HepG2 (cell line): ENCODE results near the gene ZDHHC8. TPM values are rescaled to one million over a fixed set of nuclear protein-coding genes. Genes with fewer than 3 reads are reported as not detected.

Experiments used
- ATAC-seq: fragments of 200-7000 bp; cut with Tn5 transposase; 3 replicates; pipeline ENCODE4 v1.9.1; 2020; ENCODE audit warnings: mild to moderate bottlenecking, moderate library complexity
- BruUV-seq: library from RNA; stranded (reverse); fragments of 400-500 nt; replicated peaks from 2 replicates; lab custom pipeline; 2021; lab: Mats Ljungman, UMichigan
- CTCF ChIA-PET: fragments of 300-600 bp; formaldehyde crosslinking; extraction: SDS; loops from one replicate; lab custom pipeline; 2021; ENCODE audit warnings: low total read pairs, inconsistent platforms, low intra/inter-chr PET ratio; lab: Yijun Ruan, JAX
- POLR2A ChIA-PET: fragments of 350-600 bp; sonication (Branson Sonifier 250); formaldehyde crosslinking; loops from one replicate; lab custom pipeline; 2020; ENCODE audit warnings: antibody characterized with exemption, inconsistent platforms; lab: Yijun Ruan, JAX
- DNase-seq: peaks from one replicate; pipeline ENCODE4 v3.0.0-alpha.2; 2015; ENCODE audit warnings: low spot score
- FAIRE-seq: peaks from 3 replicates; lab custom pipeline; 2011; peaks lifted over from hg19 to GRCh38; lab: Jason Lieb, UNC
- H2AFZ ChIP-seq: one replicate; pipeline ENCODE4 v1.6.1; 2011; ENCODE audit warnings: low read length, inconsistent platforms
- H3K27ac ChIP-seq: fragments of 300-600 bp; 3 replicates; pipeline ENCODE4 v1.8.0; 2011; ENCODE audit warnings: mixed run types, mild to moderate bottlenecking, mixed read lengths, low read length, inconsistent platforms; ENCODE audit not compliant: insufficient read depth; ENCODE audit errors: extremely low read length
- H3K27me3 ChIP-seq, 2 experiments: fragments of 200-600 bp in 1 of 2; 2 replicates in 1 of 2; 3 replicates in 1 of 2; pipeline versions ENCODE4 v1.6.0 to v1.8.0; 2011; ENCODE audit warnings: low read length in 2 of 2, mild to moderate bottlenecking in 2 of 2, moderate library complexity in 2 of 2, inconsistent platforms in 1 of 2; ENCODE audit not compliant: insufficient read depth in 2 of 2, control insufficient read depth in 1 of 2
- H3K36me3 ChIP-seq, 2 experiments: fragments of 200-600 bp in 1 of 2; replicated peaks in 1 of 2; 2 replicates in 1 of 2; 3 replicates in 1 of 2; pipeline versions ENCODE4 v1.5.1 to v1.8.0; 2011; ENCODE audit warnings: low read length in 2 of 2, inconsistent platforms in 1 of 2; ENCODE audit not compliant: insufficient read depth in 2 of 2, control insufficient read depth in 1 of 2
- H3K4me1 ChIP-seq: 2 replicates; pipeline ENCODE4 v1.5.1; 2012; ENCODE audit warnings: low read length, inconsistent platforms; ENCODE audit not compliant: insufficient read depth
- H3K4me2 ChIP-seq: 2 replicates; pipeline ENCODE4 v1.6.0; 2011; ENCODE audit warnings: low read depth, low read length, inconsistent platforms
- H3K4me3 ChIP-seq, 3 experiments: fragments of 200-600 bp in 1 of 3; sonication (generic), shearing (Covaris generic) in 1 of 3; replicated peaks in 1 of 3; 2 replicates each; pipeline ENCODE4 v1.5.1; 2011 to 2016; ENCODE audit warnings: low read length in 3 of 3, inconsistent platforms in 2 of 3, low read depth in 2 of 3, mild to moderate bottlenecking in 2 of 3, control low read depth in 1 of 3, mixed read lengths in 1 of 3; ENCODE audit not compliant: insufficient read depth in 1 of 3
- H3K79me2 ChIP-seq: one replicate; pipeline ENCODE4 v1.6.1; 2011; ENCODE audit warnings: low read length, inconsistent platforms; ENCODE audit not compliant: insufficient read depth
- H3K9ac ChIP-seq: 2 replicates; pipeline ENCODE4 v1.6.0; 2011; ENCODE audit warnings: mild to moderate bottlenecking, low read depth, low read length, inconsistent platforms; ENCODE audit not compliant: insufficient read depth
- H3K9me3 ChIP-seq: 2 replicates; pipeline ENCODE4 v1.5.1; 2012; ENCODE audit warnings: mild to moderate bottlenecking, low read length
- H4K20me1 ChIP-seq: 2 replicates; pipeline ENCODE4 v1.6.0; 2011; ENCODE audit warnings: inconsistent platforms, mild to moderate bottlenecking, low read length, moderate library complexity; ENCODE audit not compliant: insufficient read depth
- AGO1 ChIP-seq: fragments of 200-400 bp; formaldehyde crosslinking; IDR thresholded peaks from 2 replicates; pipeline ENCODE4 v1.6.1; 2017; ENCODE audit warnings: mild to moderate bottlenecking, low read depth, low read length, moderate library complexity; ENCODE audit not compliant: poor library complexity, severe bottlenecking
- KLF9 ChIP-seq: IDR thresholded peaks from 2 replicates; pipeline ENCODE4 v1.6.1; 2016; ENCODE audit warnings: low read depth
- NFYC ChIP-seq: IDR thresholded peaks from 2 replicates; pipeline ENCODE4 v1.6.1; 2016; ENCODE audit warnings: missing genetic modification reagents, missing compliant biosample characterization
- RARA ChIP-seq: IDR thresholded peaks from 2 replicates; pipeline ENCODE4 v1.6.1; 2016; ENCODE audit warnings: missing genetic modification reagents, missing compliant biosample characterization
- RBM22 ChIP-seq: fragments of 200-400 bp; formaldehyde crosslinking; optimal IDR thresholded peaks from 2 replicates; pipeline ENCODE3; 2017; ENCODE audit warnings: mild to moderate bottlenecking, low read length, moderate library complexity
- ZC3H4 ChIP-seq: sonication (generic); formaldehyde crosslinking; IDR thresholded peaks from 2 replicates; pipeline ENCODE4 v1.4.0; 2020; ENCODE audit warnings: missing genetic modification reagents, borderline replicate concordance
- ZNF570 ChIP-seq: sonication (generic); formaldehyde crosslinking; IDR thresholded peaks from 2 replicates; pipeline ENCODE4 v1.4.0; 2020; ENCODE audit warnings: mild to moderate bottlenecking, missing genetic modification reagents, borderline replicate concordance
- ZNF878 ChIP-seq: sonication (generic); formaldehyde crosslinking; IDR thresholded peaks from 2 replicates; pipeline ENCODE4 v1.8.1; 2023; ENCODE audit warnings: mild to moderate bottlenecking, missing genetic modification reagents, moderate library complexity
- WGBS: methylation state at CpG from one replicate; pipeline ENCODE4 v1.1.6; 2017; ENCODE audit warnings: low lambda C conversion rate; 5-methylcytosine and 5-hydroxymethylcytosine counted together
- in situ Hi-C: cut with HindIII; loops from 2 replicates; pipeline ENCODE4 v1.10.0; 2017; ENCODE audit warnings: low pct_unique_long_range_greater_than_20kb; ENCODE audit not compliant: extremely low pct_ligation_motif_present
- intact Hi-C: fragments of 100-400 bp; cut with micrococcal nuclease; formaldehyde crosslinking; loops from one replicate; pipeline ENCODE4 v1.10.0; 2022; ENCODE audit not compliant: unreplicated experiment
- polyA plus RNA-seq, 8 experiments: library from polyadenylated mRNA; depleted of rRNA in 3 of 8; stranded (reverse) in 7 of 8; unstranded in 1 of 8; fragments of >200 nt; fragmentation: Illumina TruSeq in 4 of 8; extraction: Trizol in 4 of 8; gene quantifications; 2 replicates each; pipeline versions ENCODE4 v1.2.1 to v1.2.3, GENCODE V29; 2011 to 2016; ENCODE audit warnings: low read depth in 4 of 8, missing spikeins in 1 of 8, mixed read lengths in 1 of 8; ENCODE audit not compliant: insufficient read depth in 1 of 8
- total RNA-seq, 5 experiments: library from RNA; depleted of rRNA; stranded (reverse); fragments of >200 nt; fragmentation: Illumina TruSeq; extraction: Trizol; gene quantifications; 2 replicates each; pipeline ENCODE4 v1.2.3, GENCODE V29; 2016; ENCODE audit warnings: low read depth in 1 of 5

ZDHHC8 gene
- total and polyA plus RNA-seq, 2 of the 13 experiments (the other 11 are each of a cell fraction or from before 2014, with no cell fraction given): 7.5 to 21.3 TPM

- BruUV-seq: no TSS peak
- Histone ChIP-seq H3K36me3 (peaks cover 55 to 71% of the 10 kb centered on the region in 2 experiments), H3K9ac (no peak overlapping the region), H3K79me2 (peaks cover 51% of the 10 kb centered on the region), H3K4me3 (no peak overlapping the region), H3K4me2 (no peak overlapping the region), H4K20me1 (peaks cover 14% of the 10 kb centered on the region; the same call in 1 of the 2 replicates), H3K27me3 (no peaks in the 10 kb centered on the region), H3K4me1 (peaks cover 39% of the 10 kb centered on the region), H3K27ac (no peak overlapping the region), H2AFZ (no peak overlapping the region), H3K9me3 (no peaks in the 10 kb centered on the region)
- POLR2A ChIA-PET: interaction anchor here (0.7 kb wide), 1 partner anchor 31 kb away, joined by 3 read pairs; the partner anchor contains the start of gene TRMT2A
- TF ChIP-seq ZC3H4 (CRISPR knock-in tag) (no peak), NFYC (CRISPR knock-in tag) (no peak)
- intact Hi-C loops: no loop called here
- no peak for DNase-seq
- FAIRE-seq: no peak
- no peak for ATAC-seq
- in situ Hi-C loops: no loop called here
- CTCF ChIA-PET: no interaction called here
- WGBS: 95% methylated on average over 5 of the region's 5 CpGs
Measured at GRCh38 chr22:20086763-20087162, 44.8 kb upstream of the ZDHHC8 start.

GRCh38 chr22:20087319-20088262 lies 44.0 kb upstream of the ZDHHC8 start:
- in situ Hi-C loops: no loop called here
- TF ChIP-seq AGO1 (no peak), KLF9 (CRISPR knock-in tag) (no peak), ZNF570 (CRISPR knock-in tag) (no peak), ZNF878 (CRISPR knock-in tag) (no peak), RARA (CRISPR knock-in tag) (no peak), RBM22 (peak; percentile 1)
- Histone ChIP-seq H3K36me3 (peaks cover 60 to 78% of the 10 kb centered on the region in 2 experiments), H3K4me3 (no peak overlapping the region), H3K4me1 (peaks cover 31% of the 10 kb centered on the region), H2AFZ (no peak overlapping the region), H3K9me3 (no peaks in the 10 kb centered on the region), H3K27ac (no peak overlapping the region), H3K4me2 (no peak overlapping the region), H3K27me3 (no peaks in the 10 kb centered on the region), H3K9ac (no peak overlapping the region), H4K20me1 (peaks cover 13% of the 10 kb centered on the region; the same call in 1 of the 2 replicates), H3K79me2 (peaks cover 44% of the 10 kb centered on the region)
- intact Hi-C loops: no loop called here
- BruUV-seq: no TSS peak
- POLR2A ChIA-PET: no interaction called here
- 97% methylated on average over 13 of the region's 14 CpGs for WGBS
- CTCF ChIA-PET: no interaction called here
- DNase-seq (no peak), FAIRE-seq (no peak), ATAC-seq (no peak)
